GM18861 (cell line): ENCODE measurements around the gene CLDN18.
A peak's percentile ranks its signal among the peaks of the same experiment; 100 is the strongest.

Experiments used
- ATAC-seq: cut with Tn5 transposase; IDR thresholded peaks from one replicate; pipeline ENCODE4 v1.9.1; 2021; ENCODE audit not compliant: unreplicated experiment

CLDN18 gene

DNA sequence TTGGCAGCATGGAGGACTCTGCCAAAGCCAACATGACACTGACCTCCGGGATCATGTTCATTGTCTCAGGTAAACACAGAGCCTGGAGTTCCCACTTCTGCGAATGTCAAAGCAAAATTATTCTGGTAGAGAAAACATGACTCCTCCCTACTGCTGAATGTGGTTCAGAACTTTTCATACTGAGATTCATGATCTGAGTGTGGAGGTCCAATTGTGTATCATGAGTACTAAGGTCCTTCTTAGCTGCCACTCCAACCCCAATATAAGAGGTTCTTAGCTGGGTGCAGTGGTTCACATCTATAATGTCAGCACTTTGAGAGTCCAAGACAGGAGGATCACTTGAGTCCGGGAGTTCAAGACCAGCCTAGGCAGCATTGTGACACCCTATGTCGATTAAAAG lies 13.8 kb downstream of the CLDN18 start:
- ATAC-seq, result no peak

DNA sequence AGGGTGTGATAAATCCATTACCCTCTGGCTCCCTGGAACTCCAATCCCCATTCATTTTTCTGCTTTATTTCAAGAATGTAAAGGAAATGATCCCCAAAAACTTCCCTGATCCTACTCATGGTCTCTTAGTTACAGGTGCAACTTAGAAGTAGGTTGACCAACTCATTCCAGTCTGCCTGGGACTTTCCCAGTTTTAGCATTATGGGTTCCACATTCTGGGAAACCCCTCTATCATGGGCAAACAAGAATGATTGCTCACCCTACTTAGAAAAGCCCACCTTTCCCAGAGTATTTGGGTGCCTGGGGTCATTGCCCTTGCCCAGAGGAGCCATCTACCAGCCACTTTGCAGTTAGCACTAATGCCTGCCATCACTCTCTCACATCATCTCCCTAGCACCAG lies 15.6 kb downstream of the CLDN18 start:
- ATAC-seq, result no peak

GRCh38 chr3:138027821-138028220 lies 17.9 kb downstream of the CLDN18 start:
- ATAC-seq, result no peak

DNA sequence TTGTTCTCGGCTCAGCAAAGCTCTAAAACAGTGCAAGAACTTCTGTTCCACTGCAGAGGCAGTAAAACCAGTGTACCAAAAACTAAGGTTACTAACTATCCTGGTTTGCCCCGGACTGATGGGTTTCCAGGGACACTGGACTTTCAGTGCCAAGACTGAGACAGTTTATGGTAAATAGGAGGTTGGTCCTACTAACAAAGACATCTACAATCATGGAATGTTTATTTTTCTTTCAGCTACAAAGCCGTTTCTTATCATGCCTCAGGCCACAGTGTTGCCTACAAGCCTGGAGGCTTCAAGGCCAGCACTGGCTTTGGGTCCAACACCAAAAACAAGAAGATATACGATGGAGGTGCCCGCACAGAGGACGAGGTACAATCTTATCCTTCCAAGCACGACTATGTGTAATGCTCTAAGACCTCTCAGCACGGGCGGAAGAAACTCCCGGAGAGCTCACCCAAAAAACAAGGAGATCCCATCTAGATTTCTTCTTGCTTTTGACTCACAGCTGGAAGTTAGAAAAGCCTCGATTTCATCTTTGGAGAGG lies 20.8 kb downstream of the CLDN18 start:
- ATAC-seq, result no peak

- no peak for ATAC-seq
Observed at GRCh38 chr3:138031536-138031935, 21.6 kb downstream of the CLDN18 start.

DNA sequence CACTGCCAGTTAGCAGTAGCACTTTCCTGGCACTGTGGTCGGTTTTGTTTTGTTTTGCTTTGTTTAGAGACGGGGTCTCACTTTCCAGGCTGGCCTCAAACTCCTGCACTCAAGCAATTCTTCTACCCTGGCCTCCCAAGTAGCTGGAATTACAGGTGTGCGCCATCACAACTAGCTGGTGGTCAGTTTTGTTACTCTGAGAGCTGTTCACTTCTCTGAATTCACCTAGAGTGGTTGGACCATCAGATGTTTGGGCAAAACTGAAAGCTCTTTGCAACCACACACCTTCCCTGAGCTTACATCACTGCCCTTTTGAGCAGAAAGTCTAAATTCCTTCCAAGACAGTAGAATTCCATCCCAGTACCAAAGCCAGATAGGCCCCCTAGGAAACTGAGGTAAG lies 22.6 kb downstream of the CLDN18 start:
- ATAC-seq, result no peak

DNA sequence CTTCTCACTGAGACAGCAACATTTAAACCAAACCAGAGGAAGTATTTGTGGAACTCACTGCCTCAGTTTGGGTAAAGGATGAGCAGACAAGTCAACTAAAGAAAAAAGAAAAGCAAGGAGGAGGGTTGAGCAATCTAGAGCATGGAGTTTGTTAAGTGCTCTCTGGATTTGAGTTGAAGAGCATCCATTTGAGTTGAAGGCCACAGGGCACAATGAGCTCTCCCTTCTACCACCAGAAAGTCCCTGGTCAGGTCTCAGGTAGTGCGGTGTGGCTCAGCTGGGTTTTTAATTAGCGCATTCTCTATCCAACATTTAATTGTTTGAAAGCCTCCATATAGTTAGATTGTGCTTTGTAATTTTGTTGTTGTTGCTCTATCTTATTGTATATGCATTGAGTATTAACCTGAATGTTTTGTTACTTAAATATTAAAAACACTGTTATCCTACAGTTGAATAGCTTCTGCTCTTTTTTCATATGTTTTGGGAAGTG lies 23.3 kb downstream of the CLDN18 start:
- no peak for ATAC-seq

- no peak for ATAC-seq
Observed at GRCh38 chr3:138034918-138035317, 25.0 kb downstream of the CLDN18 start.

DNA sequence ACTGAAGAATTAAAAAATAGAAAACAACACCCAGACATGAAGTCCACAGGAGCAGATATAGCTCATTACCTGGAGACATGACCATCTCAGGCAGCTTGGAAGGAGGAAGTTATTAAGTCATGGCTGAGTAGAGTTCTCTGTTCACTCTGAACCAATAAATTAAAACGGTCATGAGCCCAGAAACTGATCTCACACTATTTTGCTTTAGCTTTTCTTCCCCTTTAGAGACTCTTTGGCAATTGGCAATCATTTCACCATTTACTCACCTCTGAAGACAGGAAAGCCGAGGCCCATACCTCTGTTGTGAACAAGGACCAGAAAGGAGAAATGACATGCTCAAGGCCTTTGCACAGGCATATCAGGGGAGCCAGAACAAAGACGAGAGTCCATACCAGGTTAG lies 26.6 kb downstream of the CLDN18 start:
- no peak for ATAC-seq

DNA sequence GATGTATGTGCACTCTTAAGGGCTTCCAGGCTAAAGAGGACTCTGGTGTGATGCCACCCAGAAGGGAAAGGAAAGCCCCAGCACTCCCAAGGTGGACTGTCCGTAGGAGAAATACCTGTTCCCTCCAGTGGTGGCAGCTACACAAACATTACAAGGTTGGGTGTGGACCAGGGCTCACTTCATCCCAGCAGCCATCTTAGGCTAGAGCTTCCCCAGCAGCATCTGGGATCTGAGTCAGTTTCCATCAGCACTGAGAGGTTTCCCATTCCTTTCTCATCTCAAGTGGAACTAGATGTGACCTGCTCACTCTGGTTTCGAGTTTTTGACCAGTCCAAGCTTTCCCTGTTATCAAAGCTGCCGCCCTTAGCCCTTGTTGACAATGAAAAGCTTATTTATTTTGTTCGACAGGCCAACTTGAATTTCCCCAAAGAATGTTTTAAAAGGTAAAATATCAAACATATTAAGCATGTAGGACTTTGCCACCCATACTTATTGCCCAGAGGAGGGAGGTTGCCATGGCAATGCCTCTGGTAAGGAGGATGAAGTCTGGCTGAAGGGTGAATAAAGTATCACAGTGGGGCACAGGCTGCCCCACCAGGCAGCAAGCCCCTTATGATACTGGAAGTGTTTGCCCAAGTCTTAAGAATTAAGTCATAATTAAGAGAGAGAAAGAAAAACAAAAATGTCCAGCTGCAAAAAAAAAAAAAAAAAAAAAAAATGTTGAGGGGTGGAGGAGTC lies 28.9 kb downstream of the CLDN18 start:
- ATAC-seq, result no peak

DNA sequence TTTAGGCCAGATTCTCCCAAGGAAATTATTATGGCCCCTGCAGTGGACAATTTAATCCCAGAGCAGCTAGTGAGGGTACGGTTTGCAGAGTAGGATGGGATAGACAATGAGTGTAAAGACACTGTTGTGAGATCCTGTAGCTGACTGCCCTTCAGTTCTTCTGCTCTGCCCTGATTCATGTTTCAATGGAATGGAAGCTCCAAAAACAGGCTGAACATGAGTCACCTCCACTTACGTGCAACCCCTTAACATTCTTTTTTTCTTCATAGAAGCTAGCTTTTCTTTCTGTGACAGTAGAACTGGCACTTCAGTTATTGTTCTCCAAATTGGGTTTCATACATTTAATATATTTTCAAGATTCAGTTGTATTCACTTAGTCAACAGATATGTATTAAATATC lies 32.1 kb downstream of the CLDN18 start:
- no peak for ATAC-seq

- no peak for ATAC-seq
Observed at GRCh38 chr3:138043266-138044029, 33.5 kb downstream of the CLDN18 start.

DNA sequence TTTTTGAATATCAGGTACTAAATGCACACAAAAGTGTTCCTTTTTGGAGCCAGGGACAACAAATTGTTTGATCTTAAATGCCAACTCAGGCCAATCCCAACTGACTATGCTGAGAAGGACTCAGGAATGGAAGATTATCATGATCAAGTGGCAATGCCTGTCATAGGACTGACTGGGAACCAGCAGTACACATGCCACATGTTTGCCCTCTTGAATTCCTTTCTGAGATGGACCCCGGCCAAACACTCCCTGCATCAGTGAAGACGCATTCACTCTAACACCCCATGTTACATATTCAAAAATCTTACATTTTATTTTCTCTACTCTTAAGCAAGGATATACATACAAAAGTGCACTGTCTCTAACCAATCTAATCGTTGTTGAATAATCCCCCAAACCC lies 36.1 kb downstream of the CLDN18 start:
- ATAC-seq, result no peak

DNA sequence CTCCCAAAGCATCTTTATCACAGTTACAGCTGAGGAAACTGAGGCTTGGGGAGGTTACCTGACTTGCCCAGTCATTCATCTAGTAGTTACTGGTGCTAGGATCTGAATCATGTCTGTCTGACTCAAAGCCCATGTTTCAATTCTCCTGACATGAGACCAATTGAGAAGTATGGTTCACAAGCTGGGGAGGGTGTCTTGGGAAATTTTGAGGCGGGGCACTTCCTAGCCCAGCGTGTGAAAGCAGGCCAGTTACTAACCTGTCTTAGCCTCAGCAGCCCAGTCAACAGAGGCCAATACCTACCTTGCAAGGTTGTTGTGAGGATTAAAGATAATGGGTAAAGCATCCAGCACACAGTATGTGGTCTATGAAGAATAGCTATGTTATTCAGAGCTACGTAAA lies 37.0 kb downstream of the CLDN18 start:
- no peak for ATAC-seq

GRCh38 chr3:138047596-138048158 lies 37.7 kb downstream of the CLDN18 start:
- no peak for ATAC-seq

GRCh38 chr3:138049157-138049919 lies 39.4 kb downstream of the CLDN18 start:
- no peak for ATAC-seq

DNA sequence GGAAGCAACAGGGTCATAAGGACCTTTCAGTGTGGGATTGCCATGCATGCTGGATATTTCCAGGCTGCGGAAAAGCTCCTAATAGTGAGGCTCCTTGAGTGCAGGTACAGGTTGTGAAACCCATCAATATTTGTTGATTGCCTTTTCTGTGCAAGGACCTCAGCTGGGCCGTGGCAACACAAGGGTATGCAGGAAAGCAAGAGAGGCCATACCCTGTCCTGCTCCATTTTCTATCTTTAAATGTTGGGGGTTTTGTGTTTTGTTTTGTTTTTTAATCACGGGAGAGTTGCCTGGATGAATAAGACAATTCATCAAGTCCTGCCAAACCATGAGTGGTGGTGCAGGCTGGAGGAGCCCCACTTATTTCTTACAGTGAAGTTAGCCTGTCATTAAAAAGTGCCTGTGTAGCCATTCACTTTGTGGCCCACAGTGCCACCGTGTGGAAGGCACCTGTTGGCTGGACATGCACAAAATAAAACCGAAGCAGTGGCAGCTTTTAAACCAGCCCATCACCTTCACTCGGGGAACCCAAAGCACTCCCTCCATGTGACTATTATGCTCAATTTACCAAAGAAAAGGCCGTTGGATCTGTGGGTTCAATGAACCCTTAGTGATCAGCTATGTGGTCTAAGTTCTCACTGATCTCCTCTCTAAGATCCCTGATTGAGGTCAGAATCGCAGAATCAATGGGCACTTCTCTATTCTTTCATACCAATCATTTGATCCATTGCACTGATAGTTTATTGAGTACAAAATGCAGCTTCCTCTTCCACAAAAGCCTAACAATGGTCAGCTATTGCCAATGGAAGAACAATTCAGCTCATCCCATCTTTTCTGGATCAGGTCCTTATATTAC lies 42.2 kb downstream of the CLDN18 start:
- ATAC-seq, result peak; percentile 91

DNA sequence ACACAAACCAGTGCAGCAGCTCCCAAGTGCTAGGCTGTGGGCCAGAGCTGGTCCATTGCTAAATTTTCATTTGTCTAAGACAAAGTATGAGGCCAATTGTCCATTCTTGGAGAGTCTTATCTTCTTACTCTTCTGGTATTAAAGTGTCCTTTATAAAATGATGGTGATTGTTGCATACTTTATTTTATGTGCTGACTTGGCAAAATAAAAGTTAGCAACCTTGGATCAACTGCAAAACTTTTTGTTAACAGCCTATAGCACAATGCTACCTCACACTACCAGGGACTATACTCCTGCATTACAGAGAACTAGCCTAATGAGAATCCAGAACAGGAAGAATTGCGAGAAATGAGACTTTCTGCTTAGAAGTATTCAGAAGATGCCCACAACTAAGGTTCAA lies 44.1 kb downstream of the CLDN18 start:
- ATAC-seq, result no peak

GRCh38 chr3:138057384-138057783 lies 47.4 kb downstream of the CLDN18 start:
- ATAC-seq, result no peak

- ATAC-seq, result no peak
Observed at GRCh38 chr3:138059261-138059660, 49.3 kb downstream of the CLDN18 start.
